Loucy (cell line): ENCODE data around the gene CST4.
"Not testable (repeated sequence)": the region's sequence is repeated elsewhere in the genome, so short reads cannot be mapped to it uniquely, and the experiment has no call there.

Experiments used
- H2AFZ ChIP-seq: fragments of 200-600 bp; sonication (generic); 2 replicates; pipeline ENCODE4 v1.6.0; 2016; ENCODE audit warnings: antibody characterized with exemption, mild to moderate bottlenecking, low read length, moderate library complexity
- H3F3A ChIP-seq: fragments of 200-600 bp; 2 replicates; pipeline ENCODE4 v1.6.0; 2016; ENCODE audit warnings: antibody characterized with exemption, low read depth, mild to moderate bottlenecking
- H3K27me3 ChIP-seq: fragments of 200-600 bp; sonication (generic); 2 replicates; pipeline ENCODE4 v1.6.1; 2014; ENCODE audit warnings: low read length, mild to moderate bottlenecking; ENCODE audit not compliant: insufficient read depth, poor library complexity, severe bottlenecking
- H3K36me3 ChIP-seq: fragments of 200-600 bp; sonication (generic); 2 replicates; pipeline ENCODE4 v1.6.1; 2016; ENCODE audit warnings: low read length; ENCODE audit not compliant: insufficient read depth
- H3K4me1 ChIP-seq: fragments of 200-600 bp; sonication (generic); 2 replicates; pipeline ENCODE4 v1.5.1; 2014; ENCODE audit warnings: low read length, mild to moderate bottlenecking; ENCODE audit not compliant: insufficient read depth, poor library complexity, severe bottlenecking
- H3K4me2 ChIP-seq: fragments of 200-600 bp; sonication (generic); 2 replicates; pipeline ENCODE4 v1.6.0; 2014; ENCODE audit warnings: antibody characterized with exemption, low read length, low read depth, mild to moderate bottlenecking; ENCODE audit not compliant: poor library complexity, severe bottlenecking
- H3K4me3 ChIP-seq: fragments of 200-600 bp; sonication (generic); 2 replicates; pipeline ENCODE4 v1.5.1; 2014; ENCODE audit warnings: low read length, mild to moderate bottlenecking, mixed read lengths; ENCODE audit not compliant: poor library complexity, severe bottlenecking
- H3K79me2 ChIP-seq: fragments of 200-600 bp; sonication (generic); 2 replicates; pipeline ENCODE4 v1.6.1; 2014; ENCODE audit warnings: low read length; ENCODE audit not compliant: insufficient read depth
- H3K9ac ChIP-seq: fragments of 200-600 bp; sonication (generic); 2 replicates; pipeline ENCODE4 v1.6.0; 2014; ENCODE audit warnings: mild to moderate bottlenecking, low read depth, low read length, moderate library complexity; ENCODE audit not compliant: poor library complexity, severe bottlenecking
- H3K9me2 ChIP-seq: fragments of 200-600 bp; sonication (generic); replicated peaks from 2 replicates; pipeline ENCODE4 v1.6.1; 2016; ENCODE audit warnings: low read depth, low read length, mixed read lengths
- H3K9me3 ChIP-seq: fragments of 200-600 bp; sonication (generic); 2 replicates; pipeline ENCODE4 v1.6.1; 2014; ENCODE audit warnings: mild to moderate bottlenecking, antibody characterized with exemption, low read length, low read depth; ENCODE audit not compliant: insufficient read depth
- H4K20me1 ChIP-seq: fragments of 200-600 bp; sonication (generic); 2 replicates; pipeline ENCODE4 v1.6.0; 2014; ENCODE audit warnings: antibody characterized with exemption, low read length, mild to moderate bottlenecking; ENCODE audit not compliant: insufficient read depth, poor library complexity, severe bottlenecking
- EZH2phosphoT487 ChIP-seq: fragments of 200-600 bp; IDR thresholded peaks from 2 replicates; pipeline ENCODE4 v1.6.1; 2018; ENCODE audit warnings: antibody characterized with exemption, mild to moderate bottlenecking, moderate library complexity, borderline replicate concordance
- TF ChIP-seq, protein P1 (sequence below): fragments of 200-600 bp; sonication (generic); conservative IDR thresholded peaks from 2 replicates; pipeline ENCODE4 v1.5.1; 2014; ENCODE audit warnings: mild to moderate bottlenecking, antibody characterized with exemption, low read length

CST4 gene, protein sequence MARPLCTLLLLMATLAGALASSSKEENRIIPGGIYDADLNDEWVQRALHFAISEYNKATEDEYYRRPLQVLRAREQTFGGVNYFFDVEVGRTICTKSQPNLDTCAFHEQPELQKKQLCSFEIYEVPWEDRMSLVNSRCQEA

DNA sequence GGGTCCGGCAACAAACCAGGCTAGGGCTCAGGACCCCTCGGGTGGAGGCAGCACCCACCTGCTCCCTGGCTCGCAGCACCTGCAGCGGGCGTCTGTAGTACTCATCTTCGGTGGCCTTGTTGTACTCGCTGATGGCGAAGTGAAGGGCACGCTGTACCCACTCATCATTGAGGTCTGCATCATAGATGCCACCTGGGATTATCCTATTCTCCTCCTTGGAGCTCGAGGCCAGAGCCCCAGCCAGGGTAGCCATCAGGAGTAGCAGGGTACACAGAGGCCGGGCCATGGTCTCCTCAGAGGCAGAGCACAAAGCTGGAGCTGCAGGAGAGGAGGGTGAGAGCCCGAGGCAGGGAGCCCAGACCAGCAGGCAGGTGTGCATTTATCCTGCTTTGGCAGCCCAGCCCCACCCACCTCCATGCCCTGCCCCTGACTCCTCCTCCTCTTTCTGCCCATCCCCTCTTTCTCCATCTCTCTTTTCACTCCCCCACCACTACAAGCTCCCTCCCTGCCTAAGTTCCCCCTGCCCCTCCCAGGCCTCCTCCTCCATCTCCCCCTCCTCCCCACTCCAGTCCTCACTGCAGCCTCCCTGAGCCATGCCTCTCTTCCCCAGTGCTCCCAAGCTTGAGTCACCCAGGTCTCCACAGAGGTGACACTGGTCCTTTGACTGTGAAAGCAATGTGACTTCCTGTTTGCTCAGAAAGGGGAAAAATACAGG, at the start of gene CST4:
TSS of gene CST4 (minus strand) at position 355 of the 715 bp plus-strand sequence. CDS start at position 286, 69 bp downstream.
- not testable (repeated sequence) for H2AFZ ChIP-seq, H3K9me3 ChIP-seq, H4K20me1 ChIP-seq, H3K4me3 ChIP-seq, H3K36me3 ChIP-seq, H3K79me2 ChIP-seq, H3K9ac ChIP-seq, H3F3A ChIP-seq, H3K4me1 ChIP-seq, H3K4me2 ChIP-seq, H3K9me2 ChIP-seq, H3K27me3 ChIP-seq

- not testable (repeated sequence) for H3K4me3 ChIP-seq, H3K9me3 ChIP-seq, H3K36me3 ChIP-seq, H3K4me2 ChIP-seq, H3K9me2 ChIP-seq, H3K27me3 ChIP-seq, H3F3A ChIP-seq, H4K20me1 ChIP-seq, H3K4me1 ChIP-seq, H3K9ac ChIP-seq, H3K79me2 ChIP-seq, H2AFZ ChIP-seq
These were observed 46.6 kb upstream of the CST4 start for GRCh38 chr20:23735391-23735790.

- not testable (repeated sequence) for H3K9ac ChIP-seq, H3K27me3 ChIP-seq, H3K9me2 ChIP-seq, H3K4me2 ChIP-seq, H2AFZ ChIP-seq, H3K79me2 ChIP-seq, H3K4me1 ChIP-seq, H3K4me3 ChIP-seq, H3F3A ChIP-seq, H4K20me1 ChIP-seq, H3K9me3 ChIP-seq, H3K36me3 ChIP-seq
These were observed 46.1 kb upstream of the CST4 start for GRCh38 chr20:23734949-23735348.

DNA sequence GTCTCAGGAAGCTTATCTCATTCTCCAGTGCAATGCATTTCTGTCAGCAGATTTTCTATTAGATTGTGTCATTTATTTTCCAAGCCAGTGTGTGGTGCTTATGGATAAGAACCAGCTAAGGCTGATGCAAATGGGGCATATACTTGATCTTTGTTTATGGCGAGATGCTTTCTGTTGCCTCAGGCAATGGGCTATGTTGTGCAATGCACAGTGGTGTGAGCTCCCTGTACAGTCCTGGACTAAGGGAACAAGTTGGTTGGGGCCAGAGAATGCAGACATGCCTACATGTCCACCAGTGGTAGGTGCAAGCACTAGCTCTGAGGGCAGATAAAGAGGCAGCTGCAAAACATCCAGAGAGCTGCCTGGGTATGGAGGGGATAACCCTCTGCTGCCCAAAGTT, 45.6 kb upstream of the CST4 start:
- H3K4me1 ChIP-seq, H4K20me1 ChIP-seq, H3K27me3 ChIP-seq, H3K79me2 ChIP-seq, H3K4me3 ChIP-seq, H3K9me2 ChIP-seq, H3K36me3 ChIP-seq, H3F3A ChIP-seq, H2AFZ ChIP-seq, H3K4me2 ChIP-seq, H3K9me3 ChIP-seq, H3K9ac ChIP-seq: not testable (repeated sequence)

GRCh38 chr20:23727016-23727415, 38.2 kb upstream of the CST4 start:
- Histone ChIP-seq H3K4me2 (no peak overlapping the region), H3F3A (no peaks in the 10 kb centered on the region), H3K9me2 (no peaks in the 10 kb centered on the region), H3K27me3 (no peaks in the 10 kb centered on the region), H4K20me1 (no peaks in the 10 kb centered on the region), H3K79me2 (no peaks in the 10 kb centered on the region), H3K9ac (no peak overlapping the region), H2AFZ (no peak overlapping the region), H3K4me3 (no peak overlapping the region), H3K9me3 (no peaks in the 10 kb centered on the region), H3K4me1 (no peaks in the 10 kb centered on the region), H3K36me3 (no peaks in the 10 kb centered on the region)
- TF ChIP-seq, protein P1, sequence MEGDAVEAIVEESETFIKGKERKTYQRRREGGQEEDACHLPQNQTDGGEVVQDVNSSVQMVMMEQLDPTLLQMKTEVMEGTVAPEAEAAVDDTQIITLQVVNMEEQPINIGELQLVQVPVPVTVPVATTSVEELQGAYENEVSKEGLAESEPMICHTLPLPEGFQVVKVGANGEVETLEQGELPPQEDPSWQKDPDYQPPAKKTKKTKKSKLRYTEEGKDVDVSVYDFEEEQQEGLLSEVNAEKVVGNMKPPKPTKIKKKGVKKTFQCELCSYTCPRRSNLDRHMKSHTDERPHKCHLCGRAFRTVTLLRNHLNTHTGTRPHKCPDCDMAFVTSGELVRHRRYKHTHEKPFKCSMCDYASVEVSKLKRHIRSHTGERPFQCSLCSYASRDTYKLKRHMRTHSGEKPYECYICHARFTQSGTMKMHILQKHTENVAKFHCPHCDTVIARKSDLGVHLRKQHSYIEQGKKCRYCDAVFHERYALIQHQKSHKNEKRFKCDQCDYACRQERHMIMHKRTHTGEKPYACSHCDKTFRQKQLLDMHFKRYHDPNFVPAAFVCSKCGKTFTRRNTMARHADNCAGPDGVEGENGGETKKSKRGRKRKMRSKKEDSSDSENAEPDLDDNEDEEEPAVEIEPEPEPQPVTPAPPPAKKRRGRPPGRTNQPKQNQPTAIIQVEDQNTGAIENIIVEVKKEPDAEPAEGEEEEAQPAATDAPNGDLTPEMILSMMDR: no peak
- no peak for TF ChIP-seq EZH2phosphoT487
